WERI-Rb-1 (cell line): Measurements from ENCODE around the gene GAB2.

Experiments
- DNase-seq: peaks from one replicate; pipeline ENCODE4 v3.0.0-alpha.2; 2020
- H3K27ac ChIP-seq: fragments of 250-450 bp; sonication (Bioruptor Pico); 2 replicates; pipeline ENCODE4 v1.5.1; 2020; ENCODE audit warnings: mild to moderate bottlenecking, moderate library complexity
- H3K27me3 ChIP-seq: fragments of 250-450 bp; sonication (Bioruptor Pico); 2 replicates; pipeline ENCODE4 v1.5.1; 2021; ENCODE audit warnings: mild to moderate bottlenecking, low read depth, moderate library complexity; ENCODE audit not compliant: insufficient read depth, severe bottlenecking
- H3K36me3 ChIP-seq: fragments of 250-450 bp; sonication (Bioruptor Pico); 2 replicates; pipeline ENCODE4 v1.5.1; 2020; ENCODE audit warnings: mild to moderate bottlenecking, moderate library complexity
- H3K4me3 ChIP-seq: 2 replicates; pipeline ENCODE4 v1.5.1; 2011; ENCODE audit warnings: low read depth, mild to moderate bottlenecking, control low read depth, low read length
- H3K9me3 ChIP-seq: fragments of 250-450 bp; sonication (Bioruptor Pico); 2 replicates; pipeline ENCODE4 v1.5.1; 2021; ENCODE audit warnings: mild to moderate bottlenecking, moderate library complexity; ENCODE audit not compliant: severe bottlenecking
- CTCF ChIP-seq: IDR thresholded peaks from 2 replicates; pipeline ENCODE4 v1.5.1; 2011; ENCODE audit warnings: low read depth, mild to moderate bottlenecking, control low read depth, inconsistent platforms, low read length

The GAB2 gene

GRCh38 chr11:78212586-78213371 lies 204.8 kb downstream of the GAB2 start:
- H3K36me3 ChIP-seq: peaks cover 31% of the 10 kb centered on the region
- H3K27me3 ChIP-seq: no peaks in the 10 kb centered on the region
- H3K9me3 ChIP-seq: no peaks in the 10 kb centered on the region
- no peak for DNase-seq
- no peak for TF ChIP-seq CTCF
- H3K4me3 ChIP-seq: no peak overlapping the region
- no peak overlapping the region for H3K27ac ChIP-seq

GRCh38 chr11:78211565-78211964 lies 206.1 kb downstream of the GAB2 start:
- H3K9me3 ChIP-seq: no peaks in the 10 kb centered on the region
- TF ChIP-seq CTCF: no peak
- H3K27ac ChIP-seq: no peak overlapping the region
- DNase-seq: no peak
- H3K4me3 ChIP-seq: no peak overlapping the region
- H3K27me3 ChIP-seq: no peaks in the 10 kb centered on the region
- H3K36me3 ChIP-seq: peaks cover 31% of the 10 kb centered on the region

GRCh38 chr11:78210000-78210608 lies 207.5 kb downstream of the GAB2 start:
- Histone ChIP-seq H3K9me3 (no peaks in the 10 kb centered on the region), H3K27ac (no peak overlapping the region), H3K4me3 (no peak overlapping the region), H3K36me3 (peaks cover 25% of the 10 kb centered on the region), H3K27me3 (no peaks in the 10 kb centered on the region)
- no peak for TF ChIP-seq CTCF
- DNase-seq: no peak

- Histone ChIP-seq H3K27ac (no peak overlapping the region), H3K9me3 (no peaks in the 10 kb centered on the region), H3K36me3 (peaks cover 19% of the 10 kb centered on the region), H3K4me3 (no peak overlapping the region), H3K27me3 (no peaks in the 10 kb centered on the region)
- TF ChIP-seq CTCF: no peak
- DNase-seq: no peak
Measured at GRCh38 chr11:78209478-78209877, 208.1 kb downstream of the GAB2 start.

GRCh38 chr11:78208257-78209165 lies 209.1 kb downstream of the GAB2 start:
- H3K27ac ChIP-seq: no peak overlapping the region
- H3K4me3 ChIP-seq: no peak overlapping the region
- no peak for TF ChIP-seq CTCF
- no peaks in the 10 kb centered on the region for H3K27me3 ChIP-seq
- peaks cover 18% of the 10 kb centered on the region for H3K36me3 ChIP-seq
- no peak for DNase-seq
- no peaks in the 10 kb centered on the region for H3K9me3 ChIP-seq
